NCI-H2227 treated with DMSO at 0.1 percent for 48 hours (cell line): ENCODE results near the gene PHOX2B.
A peak's percentile ranks its signal among the peaks of the same experiment; 100 is the strongest.

Experiments used
- DNase-seq: peaks from one replicate; lab custom pipeline; 2025; lab: John Stamatoyannopoulos, UW

The PHOX2B gene

DNA sequence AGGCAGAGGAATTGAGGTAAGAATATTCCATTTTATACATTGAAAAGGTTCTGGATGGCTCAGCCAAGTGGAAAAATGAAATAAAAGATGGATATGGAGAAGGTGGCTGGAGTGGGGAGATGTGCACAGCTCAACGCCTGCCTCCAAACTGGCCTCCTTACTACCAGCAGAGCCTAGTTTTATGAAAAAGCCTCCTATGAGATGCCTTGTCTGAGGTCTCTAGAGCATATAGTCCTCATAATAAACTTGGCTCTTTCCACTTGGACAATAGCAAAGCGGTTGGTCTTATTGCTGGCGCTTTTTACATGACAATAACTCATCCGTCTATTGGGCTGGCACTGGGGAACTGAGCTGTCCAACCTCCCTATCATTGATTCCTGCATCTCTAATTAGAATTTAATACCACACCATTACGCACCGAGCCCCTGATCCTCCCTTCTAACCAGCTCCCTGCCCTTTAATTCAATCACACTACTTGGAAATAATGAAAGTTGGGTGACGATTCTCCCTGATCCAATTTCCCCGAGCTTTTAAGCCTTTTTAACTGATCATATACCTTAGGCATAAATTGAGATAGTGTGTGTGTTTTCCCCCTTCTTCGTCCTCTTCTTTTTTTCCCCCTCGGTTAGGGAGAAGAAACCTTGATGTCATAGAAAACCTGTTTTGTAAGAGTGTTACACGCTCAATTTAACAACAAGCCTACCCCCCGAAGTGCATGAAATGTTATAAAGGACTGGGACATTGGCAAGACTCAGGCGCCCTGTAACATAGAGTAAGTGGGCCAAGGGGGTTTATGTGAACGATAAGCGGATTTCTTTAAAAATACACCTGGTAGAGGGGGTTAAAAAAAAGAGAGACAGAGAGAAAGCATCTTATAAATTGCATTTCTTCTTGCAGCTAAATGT, at the start of gene PHOX2B:
Gene PHOX2B (minus strand): TSS at position 155 of the 905 bp plus-strand sequence. CDS start 115 bp downstream, at position 40.
- DNase-seq = no peak

- no peak for DNase-seq
Observed at GRCh38 chr4:41797260-41797659, 48.7 kb upstream of the PHOX2B start.

- peak; percentile 6 for DNase-seq
Observed at GRCh38 chr4:41796545-41797210, 48.2 kb upstream of the PHOX2B start.

GRCh38 chr4:41795796-41796385, 47.4 kb upstream of the PHOX2B start:
- no peak for DNase-seq

GRCh38 chr4:41792166-41792565, 43.6 kb upstream of the PHOX2B start:
- DNase-seq = no peak

DNA sequence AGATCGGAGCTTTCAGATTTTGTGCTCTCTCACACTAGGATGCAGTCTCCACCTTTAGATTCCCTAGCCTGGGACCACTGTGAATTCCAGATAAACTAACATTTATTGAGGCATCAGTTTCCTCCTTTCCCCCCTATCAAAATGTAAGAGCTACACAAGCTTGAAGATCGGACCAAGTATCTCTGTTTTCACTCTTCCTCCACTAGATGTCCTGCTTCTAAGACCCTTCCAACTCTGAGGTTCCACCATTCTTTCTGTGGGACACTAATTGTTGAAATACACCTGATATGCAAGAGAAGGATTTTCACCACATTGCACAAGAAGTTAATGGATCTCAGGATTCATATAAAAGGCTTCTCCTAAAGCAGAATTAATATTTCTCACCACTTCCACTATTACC, 43.0 kb upstream of the PHOX2B start:
- no peak for DNase-seq

DNA sequence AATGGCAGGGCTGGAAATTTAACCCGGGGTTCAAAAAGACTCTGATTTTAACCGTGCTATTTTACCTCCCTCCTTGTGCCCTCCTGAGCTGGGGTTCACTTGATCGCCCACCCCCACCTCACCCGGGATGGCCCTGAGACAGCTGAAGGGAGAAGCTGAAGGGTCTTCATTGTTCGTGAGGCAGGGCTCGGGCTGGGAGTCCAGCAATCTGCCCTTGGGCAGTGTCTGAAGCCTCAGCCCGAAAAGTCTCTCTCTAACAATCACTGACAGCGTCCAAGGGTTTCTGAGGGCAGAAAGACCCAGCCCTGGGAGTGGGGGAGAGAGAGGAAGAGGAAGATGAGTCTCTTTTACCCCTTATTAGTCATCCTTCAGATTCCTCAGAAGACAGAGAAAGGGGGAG, 39.4 kb upstream of the PHOX2B start:
- no peak for DNase-seq

- no peak for DNase-seq
Observed at GRCh38 chr4:41785665-41786064, 37.1 kb upstream of the PHOX2B start.

GRCh38 chr4:41784191-41784979, 35.9 kb upstream of the PHOX2B start:
- no peak for DNase-seq

DNA sequence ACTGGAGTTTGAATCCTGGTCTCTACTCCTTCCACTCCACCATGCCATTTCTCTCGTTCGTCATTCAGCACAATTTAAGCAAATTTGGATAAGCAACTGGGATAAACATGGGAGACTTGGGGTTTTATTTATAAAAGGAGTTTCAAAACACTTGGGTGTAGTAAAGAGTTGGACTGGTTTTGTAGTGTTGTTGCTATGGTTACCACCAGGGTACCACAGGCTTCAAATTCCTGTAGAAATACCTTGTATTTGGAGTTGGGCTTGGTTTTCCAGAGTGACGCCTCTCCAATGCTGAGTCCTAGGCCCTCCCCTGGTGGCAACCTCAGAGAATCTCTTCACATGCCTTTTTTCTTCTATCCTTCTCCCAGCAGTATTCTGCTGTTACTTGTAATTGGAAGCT, 27.9 kb upstream of the PHOX2B start:
- DNase-seq = no peak

- DNase-seq = no peak
Observed at GRCh38 chr4:41763729-41764128, 15.2 kb upstream of the PHOX2B start.

DNA sequence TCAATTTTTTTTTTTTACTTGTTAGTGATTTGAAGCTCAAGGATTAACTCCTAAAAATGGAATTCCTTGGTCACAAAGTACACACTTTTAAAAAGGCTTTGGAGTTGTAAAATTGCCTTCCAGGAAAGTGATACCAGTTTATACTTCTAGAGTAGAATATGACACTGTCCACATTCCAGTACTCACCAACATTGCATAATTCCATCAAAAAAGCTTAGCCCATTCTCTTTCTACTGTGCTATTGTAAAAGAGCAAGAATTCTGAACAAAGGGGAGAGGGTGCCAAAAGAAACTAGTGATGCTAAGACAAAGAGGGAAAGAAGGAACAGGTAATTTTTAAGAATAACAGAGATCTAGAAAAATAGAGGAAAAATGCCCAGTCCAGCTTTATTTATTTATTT, 10.4 kb upstream of the PHOX2B start:
- no peak for DNase-seq

DNA sequence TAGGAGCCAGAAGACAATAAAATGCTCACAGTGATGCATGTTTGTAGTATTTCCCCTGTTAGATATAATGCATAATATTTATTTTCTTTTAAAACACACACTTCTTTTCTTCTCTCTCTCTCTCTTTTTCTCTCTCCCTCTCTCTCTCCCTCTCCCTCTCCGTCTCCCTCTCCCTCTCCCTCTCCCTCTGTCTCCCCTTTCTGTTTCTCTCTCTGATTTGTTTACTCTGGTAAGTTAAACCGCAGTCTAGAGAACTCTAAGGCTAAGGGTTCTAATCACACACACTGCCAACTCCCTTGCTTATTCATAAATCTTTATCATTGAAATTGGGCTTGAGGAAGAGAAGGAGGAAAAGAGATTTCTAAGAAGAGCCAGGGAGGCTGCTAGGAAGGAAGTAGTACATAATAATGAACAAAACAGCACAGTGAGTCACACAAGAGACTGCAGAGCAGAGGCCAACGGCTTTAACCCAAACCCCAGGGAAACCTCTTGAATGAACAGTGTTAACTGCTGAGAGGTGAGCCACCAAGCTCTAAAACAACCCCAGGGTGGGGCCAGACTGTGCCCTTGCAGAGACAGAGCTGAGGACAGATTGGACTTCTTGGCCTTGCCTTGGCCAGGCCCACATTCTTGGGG, 9.1 kb upstream of the PHOX2B start:
- no peak for DNase-seq

GRCh38 chr4:41753942-41754341, 5.4 kb upstream of the PHOX2B start:
- DNase-seq = no peak

DNA sequence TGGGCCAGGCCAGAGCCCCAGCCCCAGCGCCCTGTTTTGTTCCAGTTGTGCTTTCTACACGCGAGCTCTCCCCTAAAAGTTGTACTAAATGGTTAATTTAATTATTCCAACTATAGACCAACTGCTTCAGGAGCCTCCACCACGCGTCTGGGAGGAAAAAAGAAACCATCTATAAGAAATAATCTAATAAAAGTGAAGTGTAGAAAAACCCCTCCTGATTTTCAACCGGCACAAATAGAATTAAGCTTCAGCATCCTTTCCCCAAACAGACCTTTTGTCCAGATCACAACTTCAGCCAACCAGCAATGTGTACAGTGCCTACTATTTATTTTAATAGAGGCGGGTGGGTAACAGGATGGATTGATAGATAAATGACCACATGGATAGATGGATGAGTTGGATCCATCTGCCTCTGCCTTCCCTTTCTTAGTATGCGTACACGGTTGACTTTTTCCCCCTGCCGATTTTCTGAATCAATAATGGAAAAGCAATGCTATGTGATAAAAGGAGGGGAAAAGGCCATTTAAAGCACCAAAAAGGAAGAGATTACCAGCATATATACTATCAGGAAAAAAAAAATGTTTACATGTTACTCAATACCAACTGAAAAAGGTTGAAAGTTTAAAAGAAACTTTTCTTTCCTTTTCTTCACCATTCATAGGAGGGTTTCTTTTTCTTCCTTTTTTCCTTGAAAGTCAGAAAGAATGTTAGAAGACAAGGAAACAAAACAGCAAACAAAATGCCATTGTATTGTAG, 3.7 kb upstream of the PHOX2B start:
- DNase-seq = no peak

- no peak for DNase-seq
Observed at GRCh38 chr4:41751449-41752061, 3.0 kb upstream of the PHOX2B start.

- DNase-seq = no peak
Observed at GRCh38 chr4:41750626-41751448, 2.3 kb upstream of the PHOX2B start.

- DNase-seq = no peak
Observed at GRCh38 chr4:41750121-41750625, 1.6 kb upstream of the PHOX2B start.

DNA sequence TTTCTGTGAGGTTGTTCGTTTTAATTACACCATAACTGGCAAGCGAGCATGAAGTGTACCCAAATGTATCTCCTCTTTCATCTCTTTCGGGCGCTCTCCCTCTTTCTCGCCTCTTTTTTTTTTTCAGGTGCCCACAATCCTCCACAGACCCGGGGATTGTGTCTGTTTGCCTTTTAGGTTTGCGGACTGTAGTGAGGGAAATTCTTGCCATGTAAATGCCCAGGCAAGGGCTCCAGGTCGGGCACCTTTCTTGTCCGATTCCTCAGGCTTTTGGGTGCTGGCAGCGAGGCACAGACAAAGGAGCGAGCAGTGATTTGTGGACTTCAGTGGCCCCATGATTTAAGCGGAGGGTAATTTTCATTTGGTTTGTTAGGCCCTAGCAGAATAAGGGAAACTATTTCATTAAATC, 1.1 kb upstream of the PHOX2B start:
- DNase-seq = no peak
